HepG2 (cell line): ENCODE data around the gene MAPK8IP1. TPM values are rescaled to one million over a fixed set of nuclear protein-coding genes. Genes with fewer than 3 reads are reported as not detected.

ENCODE experiments used
- HNF4A ChIP-seq: sonication (generic); formaldehyde crosslinking; IDR thresholded peaks from 2 replicates; pipeline ENCODE4 v1.4.0; 2020; ENCODE audit warnings: missing genetic modification reagents
- HNRNPL ChIP-seq: fragments of 200-400 bp; formaldehyde crosslinking; IDR thresholded peaks from 2 replicates; pipeline ENCODE4 v1.6.1; 2017; ENCODE audit warnings: mild to moderate bottlenecking, low read depth, low read length
- KAT2B ChIP-seq: fragments of 150-350 bp; IDR thresholded peaks from 2 replicates; pipeline ENCODE4 v1.6.1; 2014; ENCODE audit warnings: low read depth, low read length, borderline replicate concordance
- KDM6A ChIP-seq: IDR thresholded peaks from 2 replicates; pipeline ENCODE4 v1.6.1; 2016; ENCODE audit warnings: low read depth
- MLLT10 ChIP-seq: sonication (generic); formaldehyde crosslinking; IDR thresholded peaks from 2 replicates; pipeline ENCODE4 v1.4.0; 2020; ENCODE audit warnings: missing genetic modification reagents
- PCBP1 ChIP-seq: fragments of 200-400 bp; formaldehyde crosslinking; IDR thresholded peaks from 2 replicates; pipeline ENCODE4 v1.6.1; 2017; ENCODE audit warnings: mild to moderate bottlenecking, low read depth, low read length, borderline replicate concordance
- TRIM24 ChIP-seq: sonication (generic); formaldehyde crosslinking; IDR thresholded peaks from 2 replicates; pipeline ENCODE4 v1.8.0; 2022; ENCODE audit warnings: mild to moderate bottlenecking, missing genetic modification reagents
- ZEB1 ChIP-seq: IDR thresholded peaks from 2 replicates; pipeline ENCODE4 v1.6.1; 2012; ENCODE audit warnings: mild to moderate bottlenecking, low read depth, inconsistent platforms; ENCODE audit not compliant: insufficient replicate concordance
- ZNF225 ChIP-seq: sonication (generic); formaldehyde crosslinking; IDR thresholded peaks from 2 replicates; pipeline ENCODE4 v1.4.0; 2020; ENCODE audit warnings: mild to moderate bottlenecking, missing genetic modification reagents
- ZNF383 ChIP-seq: sonication (generic); formaldehyde crosslinking; IDR thresholded peaks from 2 replicates; pipeline ENCODE4 v1.4.0; 2020; ENCODE audit warnings: missing genetic modification reagents, mild to moderate bottlenecking, borderline replicate concordance
- ZNF569 ChIP-seq: sonication (generic); formaldehyde crosslinking; IDR thresholded peaks from 2 replicates; pipeline ENCODE4 v1.5.0; 2020; ENCODE audit warnings: mild to moderate bottlenecking, missing genetic modification reagents, moderate library complexity, borderline replicate concordance
- ZSCAN21 ChIP-seq: sonication (generic); formaldehyde crosslinking; IDR thresholded peaks from 2 replicates; pipeline ENCODE4 v1.8.0; 2022; ENCODE audit warnings: mild to moderate bottlenecking, missing genetic modification reagents, moderate library complexity, borderline replicate concordance
- polyA plus RNA-seq, 8 experiments: library from polyadenylated mRNA; depleted of rRNA in 3 of 8; stranded (reverse) in 7 of 8; unstranded in 1 of 8; fragments of >200 nt; fragmentation: Illumina TruSeq in 4 of 8; extraction: Trizol in 4 of 8; gene quantifications; 2 replicates each; pipeline versions ENCODE4 v1.2.1 to v1.2.3, GENCODE V29; 2011 to 2016; ENCODE audit warnings: low read depth in 4 of 8, missing spikeins in 1 of 8, mixed read lengths in 1 of 8; ENCODE audit not compliant: insufficient read depth in 1 of 8
- total RNA-seq, 5 experiments: library from RNA; depleted of rRNA; stranded (reverse); fragments of >200 nt; fragmentation: Illumina TruSeq; extraction: Trizol; gene quantifications; 2 replicates each; pipeline ENCODE4 v1.2.3, GENCODE V29; 2016; ENCODE audit warnings: low read depth in 1 of 5
- TF ChIP-seq, protein P1 (sequence below): sonication (generic); formaldehyde crosslinking; IDR thresholded peaks from 2 replicates; pipeline ENCODE4 v1.5.0; 2020; ENCODE audit warnings: mild to moderate bottlenecking, missing genetic modification reagents, borderline replicate concordance
- TF ChIP-seq, protein P2 (sequence below): sonication (generic); formaldehyde crosslinking; IDR thresholded peaks from 2 replicates; pipeline ENCODE4 v1.4.0; 2020; ENCODE audit warnings: mild to moderate bottlenecking, missing genetic modification reagents
- TF ChIP-seq, protein P3 (sequence below): sonication (generic); formaldehyde crosslinking; IDR thresholded peaks from 2 replicates; pipeline ENCODE4 v1.5.1; 2020; ENCODE audit warnings: missing genetic modification reagents, mild to moderate bottlenecking, borderline replicate concordance
- TF ChIP-seq, protein P4 (sequence below): sonication (generic); formaldehyde crosslinking; IDR thresholded peaks from 2 replicates; pipeline ENCODE4 v1.8.0; 2022; ENCODE audit warnings: missing genetic modification reagents, low read depth, mild to moderate bottlenecking, borderline replicate concordance
- TF ChIP-seq, protein P5 (sequence below): sonication (generic); formaldehyde crosslinking; IDR thresholded peaks from 2 replicates; pipeline ENCODE4 v1.4.0; 2020; ENCODE audit warnings: missing genetic modification reagents

The MAPK8IP1 gene
- total and polyA plus RNA-seq, 2 of the 13 experiments (the other 11 are each of a cell fraction or from before 2014, with no cell fraction given): 2.2 to 4.2 TPM

DNA sequence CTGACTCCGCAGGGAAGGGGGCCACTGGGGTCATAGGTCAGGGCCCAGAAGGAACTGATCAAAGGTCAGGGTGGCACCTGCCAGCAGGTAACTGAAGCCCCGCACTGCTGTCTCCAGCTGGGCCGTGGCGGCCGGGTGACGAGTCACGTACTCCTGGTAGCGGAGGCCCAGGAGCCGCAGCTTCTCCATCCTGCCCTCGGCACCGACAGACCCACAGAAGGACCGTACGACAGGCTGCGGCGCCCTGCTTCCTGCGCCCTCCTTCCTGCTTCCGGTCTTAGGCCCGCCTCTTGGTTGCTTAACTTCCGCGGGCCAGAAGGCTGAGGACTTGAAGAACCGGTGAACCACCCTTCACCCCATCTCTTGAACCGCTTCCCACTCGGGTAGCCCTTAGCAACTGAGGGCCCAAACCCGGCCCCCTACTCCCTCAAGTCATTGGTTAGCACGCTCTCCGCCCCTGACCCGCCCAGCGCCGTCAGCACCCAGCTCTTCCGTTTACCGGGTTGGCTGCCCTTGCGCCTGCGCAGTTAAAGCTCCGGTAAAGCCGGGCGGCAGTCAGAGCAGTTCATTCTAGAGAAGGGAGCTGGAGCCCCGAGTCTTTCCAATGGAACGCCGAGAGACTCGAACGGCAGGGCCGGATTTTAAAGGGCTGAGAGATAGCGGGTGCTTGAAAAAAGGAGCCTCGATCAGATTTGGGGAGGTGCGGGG is 32.3 kb downstream of the MAPK8IP1 start, which contains the start of gene PEX16 (continued):
- TF ChIP-seq, protein P1, sequence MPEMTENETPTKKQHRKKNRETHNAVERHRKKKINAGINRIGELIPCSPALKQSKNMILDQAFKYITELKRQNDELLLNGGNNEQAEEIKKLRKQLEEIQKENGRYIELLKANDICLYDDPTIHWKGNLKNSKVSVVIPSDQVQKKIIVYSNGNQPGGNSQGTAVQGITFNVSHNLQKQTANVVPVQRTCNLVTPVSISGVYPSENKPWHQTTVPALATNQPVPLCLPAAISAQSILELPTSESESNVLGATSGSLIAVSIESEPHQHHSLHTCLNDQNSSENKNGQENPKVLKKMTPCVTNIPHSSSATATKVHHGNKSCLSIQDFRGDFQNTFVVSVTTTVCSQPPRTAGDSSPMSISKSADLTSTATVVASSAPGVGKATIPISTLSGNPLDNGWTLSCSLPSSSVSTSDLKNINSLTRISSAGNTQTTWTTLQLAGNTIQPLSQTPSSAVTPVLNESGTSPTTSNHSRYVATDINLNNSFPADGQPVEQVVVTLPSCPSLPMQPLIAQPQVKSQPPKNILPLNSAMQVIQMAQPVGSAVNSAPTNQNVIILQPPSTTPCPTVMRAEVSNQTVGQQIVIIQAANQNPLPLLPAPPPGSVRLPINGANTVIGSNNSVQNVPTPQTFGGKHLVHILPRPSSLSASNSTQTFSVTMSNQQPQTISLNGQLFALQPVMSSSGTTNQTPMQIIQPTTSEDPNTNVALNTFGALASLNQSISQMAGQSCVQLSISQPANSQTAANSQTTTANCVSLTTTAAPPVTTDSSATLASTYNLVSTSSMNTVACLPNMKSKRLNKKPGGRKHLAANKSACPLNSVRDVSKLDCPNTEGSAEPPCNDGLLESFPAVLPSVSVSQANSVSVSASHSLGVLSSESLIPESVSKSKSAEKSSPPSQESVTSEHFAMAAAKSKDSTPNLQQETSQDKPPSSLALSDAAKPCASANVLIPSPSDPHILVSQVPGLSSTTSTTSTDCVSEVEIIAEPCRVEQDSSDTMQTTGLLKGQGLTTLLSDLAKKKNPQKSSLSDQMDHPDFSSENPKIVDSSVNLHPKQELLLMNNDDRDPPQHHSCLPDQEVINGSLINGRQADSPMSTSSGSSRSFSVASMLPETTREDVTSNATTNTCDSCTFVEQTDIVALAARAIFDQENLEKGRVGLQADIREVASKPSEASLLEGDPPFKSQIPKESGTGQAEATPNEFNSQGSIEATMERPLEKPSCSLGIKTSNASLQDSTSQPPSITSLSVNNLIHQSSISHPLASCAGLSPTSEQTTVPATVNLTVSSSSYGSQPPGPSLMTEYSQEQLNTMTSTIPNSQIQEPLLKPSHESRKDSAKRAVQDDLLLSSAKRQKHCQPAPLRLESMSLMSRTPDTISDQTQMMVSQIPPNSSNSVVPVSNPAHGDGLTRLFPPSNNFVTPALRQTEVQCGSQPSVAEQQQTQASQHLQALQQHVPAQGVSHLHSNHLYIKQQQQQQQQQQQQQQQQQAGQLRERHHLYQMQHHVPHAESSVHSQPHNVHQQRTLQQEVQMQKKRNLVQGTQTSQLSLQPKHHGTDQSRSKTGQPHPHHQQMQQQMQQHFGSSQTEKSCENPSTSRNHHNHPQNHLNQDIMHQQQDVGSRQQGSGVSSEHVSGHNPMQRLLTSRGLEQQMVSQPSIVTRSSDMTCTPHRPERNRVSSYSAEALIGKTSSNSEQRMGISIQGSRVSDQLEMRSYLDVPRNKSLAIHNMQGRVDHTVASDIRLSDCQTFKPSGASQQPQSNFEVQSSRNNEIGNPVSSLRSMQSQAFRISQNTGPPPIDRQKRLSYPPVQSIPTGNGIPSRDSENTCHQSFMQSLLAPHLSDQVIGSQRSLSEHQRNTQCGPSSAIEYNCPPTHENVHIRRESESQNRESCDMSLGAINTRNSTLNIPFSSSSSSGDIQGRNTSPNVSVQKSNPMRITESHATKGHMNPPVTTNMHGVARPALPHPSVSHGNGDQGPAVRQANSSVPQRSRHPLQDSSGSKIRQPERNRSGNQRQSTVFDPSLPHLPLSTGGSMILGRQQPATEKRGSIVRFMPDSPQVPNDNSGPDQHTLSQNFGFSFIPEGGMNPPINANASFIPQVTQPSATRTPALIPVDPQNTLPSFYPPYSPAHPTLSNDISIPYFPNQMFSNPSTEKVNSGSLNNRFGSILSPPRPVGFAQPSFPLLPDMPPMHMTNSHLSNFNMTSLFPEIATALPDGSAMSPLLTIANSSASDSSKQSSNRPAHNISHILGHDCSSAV (CRISPR knock-in tag): no peak
- TF ChIP-seq, protein P2, sequence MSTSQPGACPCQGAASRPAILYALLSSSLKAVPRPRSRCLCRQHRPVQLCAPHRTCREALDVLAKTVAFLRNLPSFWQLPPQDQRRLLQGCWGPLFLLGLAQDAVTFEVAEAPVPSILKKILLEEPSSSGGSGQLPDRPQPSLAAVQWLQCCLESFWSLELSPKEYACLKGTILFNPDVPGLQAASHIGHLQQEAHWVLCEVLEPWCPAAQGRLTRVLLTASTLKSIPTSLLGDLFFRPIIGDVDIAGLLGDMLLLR (CRISPR knock-in tag): no peak; the same call in 1 of the 2 replicates
- TF ChIP-seq MLLT10 (CRISPR knock-in tag): no peak
- TF ChIP-seq, protein P3, sequence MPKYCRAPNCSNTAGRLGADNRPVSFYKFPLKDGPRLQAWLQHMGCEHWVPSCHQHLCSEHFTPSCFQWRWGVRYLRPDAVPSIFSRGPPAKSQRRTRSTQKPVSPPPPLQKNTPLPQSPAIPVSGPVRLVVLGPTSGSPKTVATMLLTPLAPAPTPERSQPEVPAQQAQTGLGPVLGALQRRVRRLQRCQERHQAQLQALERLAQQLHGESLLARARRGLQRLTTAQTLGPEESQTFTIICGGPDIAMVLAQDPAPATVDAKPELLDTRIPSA (CRISPR knock-in tag): 0 out of 2 replicates have a peak, but pooled peaks have one; percentile 56
- TF ChIP-seq KAT2B: no peak
- TF ChIP-seq KDM6A (CRISPR knock-in tag): no peak
- 0 out of 2 replicates have a peak, but pooled peaks have one; percentile 19 for TF ChIP-seq HNRNPL
- TF ChIP-seq, protein P4, sequence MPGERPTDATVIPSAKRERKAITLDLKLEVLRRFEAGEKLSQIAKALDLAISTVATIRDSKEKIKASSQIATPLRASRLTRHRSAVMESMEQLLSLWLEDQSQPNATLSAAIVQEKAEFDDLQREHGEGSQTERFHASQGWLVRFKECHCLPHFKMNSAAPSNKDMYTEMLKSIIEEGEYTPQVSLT: no peak
- TF ChIP-seq, protein P5, sequence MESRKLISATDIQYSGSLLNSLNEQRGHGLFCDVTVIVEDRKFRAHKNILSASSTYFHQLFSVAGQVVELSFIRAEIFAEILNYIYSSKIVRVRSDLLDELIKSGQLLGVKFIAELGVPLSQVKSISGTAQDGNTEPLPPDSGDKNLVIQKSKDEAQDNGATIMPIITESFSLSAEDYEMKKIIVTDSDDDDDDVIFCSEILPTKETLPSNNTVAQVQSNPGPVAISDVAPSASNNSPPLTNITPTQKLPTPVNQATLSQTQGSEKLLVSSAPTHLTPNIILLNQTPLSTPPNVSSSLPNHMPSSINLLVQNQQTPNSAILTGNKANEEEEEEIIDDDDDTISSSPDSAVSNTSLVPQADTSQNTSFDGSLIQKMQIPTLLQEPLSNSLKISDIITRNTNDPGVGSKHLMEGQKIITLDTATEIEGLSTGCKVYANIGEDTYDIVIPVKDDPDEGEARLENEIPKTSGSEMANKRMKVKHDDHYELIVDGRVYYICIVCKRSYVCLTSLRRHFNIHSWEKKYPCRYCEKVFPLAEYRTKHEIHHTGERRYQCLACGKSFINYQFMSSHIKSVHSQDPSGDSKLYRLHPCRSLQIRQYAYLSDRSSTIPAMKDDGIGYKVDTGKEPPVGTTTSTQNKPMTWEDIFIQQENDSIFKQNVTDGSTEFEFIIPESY (CRISPR knock-in tag): 0 out of 2 replicates have a peak, but pooled peaks have one; percentile 13
- TF ChIP-seq HNF4A (CRISPR knock-in tag): peak; percentile 58
- no peak for TF ChIP-seq PCBP1
- no peak for TF ChIP-seq TRIM24 (CRISPR knock-in tag)
- no peak for TF ChIP-seq ZNF569 (CRISPR knock-in tag)
- peak; percentile 5 for TF ChIP-seq ZEB1
- TF ChIP-seq ZSCAN21 (CRISPR knock-in tag): no peak
- no peak; the same call in 1 of the 2 replicates for TF ChIP-seq ZNF225 (CRISPR knock-in tag)
- no peak for TF ChIP-seq ZNF383 (CRISPR knock-in tag)
